NCI-H187 treated with DMSO at 0.1 percent for 48 hours (cell line): Measurements from ENCODE around the gene PTPRE.

Source experiments
- DNase-seq: peaks from one replicate; lab custom pipeline; 2025; lab: John Stamatoyannopoulos, UW

PTPRE gene

DNA sequence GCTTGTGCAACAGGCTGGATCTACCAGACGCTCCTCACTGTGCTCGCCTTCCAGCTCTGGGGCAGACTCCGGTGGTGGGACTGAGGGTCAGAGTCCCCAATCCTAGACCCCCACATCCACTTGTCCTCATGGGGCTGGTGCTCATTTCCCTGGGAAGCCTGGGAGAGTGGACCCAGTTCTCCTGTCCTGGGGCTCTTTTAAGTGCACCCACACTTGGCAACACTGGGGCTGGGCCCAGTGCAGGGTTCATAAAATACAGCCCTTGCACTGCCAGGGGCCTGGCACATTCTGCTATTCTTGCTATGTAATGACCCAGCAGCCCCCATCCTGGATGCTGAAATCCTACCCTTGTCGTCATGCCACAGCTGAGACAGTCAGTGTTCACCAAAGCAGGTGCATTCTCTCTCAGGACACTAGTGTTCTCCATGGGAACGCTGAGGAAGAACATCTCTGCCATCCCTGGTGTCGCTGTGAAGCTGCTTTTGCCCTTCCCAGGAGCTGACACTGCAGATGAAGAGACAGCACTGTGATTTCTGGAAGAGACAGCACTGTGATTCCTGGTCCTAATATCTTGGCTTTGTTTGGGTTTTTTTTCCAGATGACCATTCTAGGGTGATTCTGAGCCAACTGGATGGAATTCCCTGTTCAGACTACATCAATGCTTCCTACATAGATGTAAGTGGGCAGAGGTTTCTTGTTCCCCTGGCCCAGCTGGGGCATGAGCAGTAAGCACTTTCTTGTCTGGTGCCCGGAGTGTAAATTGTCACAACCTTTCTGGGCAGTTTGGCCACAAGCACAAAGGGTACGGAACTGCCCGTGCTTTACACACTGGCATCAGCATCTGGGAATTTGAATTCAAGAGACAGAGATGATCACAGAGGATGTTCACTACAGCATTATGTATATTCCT is 153.7 kb downstream of the PTPRE start:
- no peak for DNase-seq

GRCh38 chr10:128061306-128062300 is 154.7 kb downstream of the PTPRE start:
- DNase-seq: no peak

DNA sequence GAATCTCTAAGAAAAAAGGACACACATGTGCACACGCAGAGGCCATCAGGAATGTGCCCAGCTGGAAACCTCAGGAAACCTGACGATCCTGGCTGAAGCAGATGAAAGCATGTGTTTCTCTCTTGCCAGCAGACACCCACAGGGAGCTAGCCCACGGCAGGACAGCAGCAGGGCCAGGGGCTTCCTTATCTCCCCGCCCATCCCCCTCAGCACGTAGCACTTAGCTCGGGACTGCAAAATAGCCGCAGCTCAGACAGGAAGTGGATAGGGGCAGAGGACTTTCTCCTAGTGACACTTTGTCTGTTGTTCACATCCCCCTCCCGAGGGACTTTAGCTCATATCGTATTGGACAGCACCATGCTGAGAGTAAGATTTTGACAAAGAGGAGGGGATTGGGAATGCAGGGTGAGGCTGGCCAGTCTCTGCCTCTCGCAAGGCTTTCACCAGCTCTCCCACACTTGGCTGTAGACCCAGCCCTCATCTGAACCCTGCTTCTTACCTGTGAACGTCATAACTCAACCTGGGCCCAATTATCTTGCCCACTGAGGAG is 155.5 kb downstream of the PTPRE start:
- no peak for DNase-seq

DNA sequence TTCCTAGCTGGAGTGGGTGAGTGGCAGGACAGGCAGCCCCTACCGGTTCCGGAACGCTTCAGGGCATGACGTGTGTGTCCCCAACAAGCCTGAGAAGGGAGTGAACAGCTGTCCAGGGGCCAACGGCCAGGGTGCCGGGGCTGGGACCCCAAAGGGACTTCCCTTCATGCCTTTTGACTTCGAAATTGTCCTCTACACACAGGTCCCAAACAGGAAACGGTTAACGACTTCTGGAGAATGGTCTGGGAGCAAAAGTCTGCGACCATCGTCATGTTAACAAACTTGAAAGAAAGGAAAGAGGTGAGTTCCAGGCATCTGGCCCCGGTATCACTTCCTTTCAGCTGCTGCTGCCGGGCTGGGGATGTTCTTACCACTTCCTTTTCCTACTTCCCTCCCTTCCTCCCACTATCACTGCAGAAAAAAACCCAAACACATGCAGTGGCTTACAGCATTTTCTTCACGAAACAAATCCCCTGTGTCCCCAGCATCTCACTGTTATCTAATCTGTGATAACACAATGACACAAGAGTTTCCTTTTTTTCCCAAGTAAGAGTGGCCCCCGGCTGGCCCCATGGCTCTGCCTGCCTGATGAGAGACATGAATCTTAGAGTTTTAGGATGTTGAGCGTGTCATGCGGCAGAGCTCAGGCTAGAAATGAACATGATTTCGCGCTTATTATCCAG is 156.1 kb downstream of the PTPRE start:
- DNase-seq: no peak

DNA sequence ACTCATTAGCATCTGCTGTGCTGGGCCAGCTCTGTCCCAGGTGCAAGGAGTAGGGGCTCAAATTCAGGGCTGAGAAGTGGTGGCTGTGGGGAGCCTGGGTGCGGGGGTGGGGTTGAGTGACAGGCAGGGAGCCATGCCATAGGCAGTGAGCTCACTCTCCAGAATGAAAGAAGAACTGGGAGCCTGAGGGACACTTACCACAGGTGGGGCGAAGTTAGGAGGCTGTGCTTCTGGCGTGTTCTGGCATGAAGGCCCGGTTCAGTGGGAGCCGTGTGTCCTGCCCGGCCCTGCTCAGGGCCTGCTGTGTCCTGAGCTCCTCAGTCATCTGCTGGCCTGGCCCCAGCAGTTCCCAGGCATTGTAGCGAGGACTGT is 156.8 kb downstream of the PTPRE start:
- no peak for DNase-seq

DNA sequence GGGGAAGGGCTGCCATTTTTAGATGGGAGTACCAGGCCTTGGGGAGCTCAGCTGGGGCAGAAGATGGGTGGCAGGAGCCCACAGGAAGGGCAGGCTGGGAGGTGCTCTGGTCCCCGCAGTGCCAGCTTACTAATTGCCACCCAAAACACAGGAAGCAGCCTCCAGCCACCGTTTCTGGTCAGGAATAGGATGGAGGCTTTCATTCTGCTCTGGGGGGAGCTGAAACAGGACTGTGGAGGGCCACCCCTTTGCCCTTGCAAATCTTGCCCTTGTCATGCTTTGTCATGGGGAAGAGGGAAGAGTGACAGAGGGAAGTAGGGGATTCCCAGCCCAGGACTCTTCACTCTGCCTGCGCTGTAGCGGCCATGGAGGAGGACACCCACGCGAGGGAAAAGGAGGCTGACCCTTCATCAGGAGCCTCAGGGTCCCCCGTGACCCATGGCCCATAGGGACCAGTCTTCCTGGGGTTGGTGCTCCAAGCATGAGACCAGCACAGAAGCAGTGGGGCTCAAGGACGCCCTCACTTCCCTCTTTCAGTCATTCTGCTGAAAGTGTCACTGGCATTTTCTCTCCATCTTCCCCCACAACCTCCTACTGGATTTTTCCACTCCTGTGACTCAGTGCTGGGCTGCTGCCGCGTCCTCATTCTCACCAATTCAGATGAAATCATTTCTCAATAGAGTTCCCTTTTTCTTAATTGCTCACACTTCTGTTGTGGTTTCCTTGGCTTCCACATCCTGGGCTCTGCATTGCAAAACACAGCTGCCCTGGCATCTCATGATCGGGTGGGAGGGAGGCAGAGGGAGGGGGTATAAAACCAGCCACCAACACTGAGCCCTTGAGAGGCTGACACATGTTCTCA is 157.4 kb downstream of the PTPRE start:
- DNase-seq: no peak

GRCh38 chr10:128064970-128065580 is 158.2 kb downstream of the PTPRE start:
- DNase-seq: no peak

DNA sequence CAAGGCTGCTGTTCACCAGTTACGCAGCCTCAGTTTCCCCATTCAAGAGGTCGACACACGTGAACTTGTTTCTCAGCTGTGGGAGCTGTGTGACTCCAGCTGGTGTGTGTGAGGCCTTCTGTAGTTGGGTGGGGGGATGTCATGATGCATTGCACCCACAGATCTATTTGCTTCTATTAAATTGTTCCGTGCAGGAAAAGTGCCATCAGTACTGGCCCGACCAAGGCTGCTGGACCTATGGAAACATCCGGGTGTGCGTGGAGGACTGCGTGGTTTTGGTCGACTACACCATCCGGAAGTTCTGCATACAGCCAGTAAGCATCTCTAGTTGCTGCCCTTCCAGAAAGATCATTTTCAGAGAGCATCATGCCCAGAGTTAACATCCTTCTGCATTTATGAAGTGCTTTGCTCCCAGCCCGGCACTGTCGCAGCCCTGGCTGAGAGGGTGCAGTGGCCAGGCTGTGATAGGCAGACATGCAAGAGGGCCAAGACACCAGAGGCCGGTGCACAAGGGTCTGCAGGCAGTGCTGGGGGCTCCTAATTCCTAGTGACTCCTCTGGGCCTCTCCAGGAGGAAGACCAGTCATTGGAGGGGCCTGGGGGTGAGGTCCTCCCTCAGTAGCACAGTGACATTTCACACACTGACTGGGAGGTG is 159.1 kb downstream of the PTPRE start:
- no peak for DNase-seq

- DNase-seq: no peak
These were observed 160.0 kb downstream of the PTPRE start for GRCh38 chr10:128066870-128067382.

- no peak for DNase-seq
These were observed 160.9 kb downstream of the PTPRE start for GRCh38 chr10:128067691-128068397.

GRCh38 chr10:128068398-128069285 is 161.7 kb downstream of the PTPRE start:
- no peak for DNase-seq

GRCh38 chr10:128069351-128070051 is 162.6 kb downstream of the PTPRE start:
- no peak for DNase-seq

- DNase-seq: no peak
These were observed 163.3 kb downstream of the PTPRE start for GRCh38 chr10:128070161-128070560.

GRCh38 chr10:128070721-128071416 is 164.0 kb downstream of the PTPRE start:
- no peak for DNase-seq

- DNase-seq: no peak
These were observed 164.5 kb downstream of the PTPRE start for GRCh38 chr10:128071417-128071782.

DNA sequence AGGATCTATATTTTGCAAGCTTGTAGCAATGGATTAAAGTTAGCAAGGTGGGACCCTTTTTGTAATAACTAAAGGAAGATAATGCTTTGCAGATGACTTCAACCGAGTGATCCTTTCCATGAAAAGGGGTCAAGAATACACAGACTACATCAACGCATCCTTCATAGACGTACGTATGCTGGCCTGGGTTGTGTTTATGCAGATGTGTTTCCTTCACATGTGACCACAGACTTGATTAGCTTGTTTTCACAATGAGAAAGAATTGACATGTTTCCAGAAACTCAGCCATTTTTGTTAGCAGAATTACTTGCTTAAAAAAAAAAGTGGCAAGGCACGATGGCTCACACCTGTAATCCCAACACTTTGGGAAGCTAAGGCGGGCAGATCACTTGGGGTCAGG is 165.1 kb downstream of the PTPRE start:
- DNase-seq: no peak
